ENCODE data around the gene DMD.

The DMD gene

DNA sequence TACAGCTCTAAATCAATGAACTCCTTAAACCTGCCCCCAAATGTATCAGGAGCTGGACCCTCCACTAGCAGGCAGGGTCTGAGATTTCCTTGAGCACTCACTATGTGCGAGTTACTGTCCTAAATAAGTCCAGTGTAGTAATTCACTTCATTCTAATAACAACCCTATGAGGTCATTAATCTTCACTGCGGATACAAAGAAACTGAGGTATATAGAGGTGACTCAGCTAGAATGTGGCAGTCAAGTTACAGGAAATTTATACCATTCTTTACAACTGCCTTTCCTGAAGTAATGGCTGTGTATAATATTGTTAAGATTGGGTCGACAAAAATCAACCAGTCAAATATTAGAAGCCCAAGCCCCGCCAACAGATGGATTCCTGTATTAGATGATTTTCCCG is 1665.6 kb downstream of the DMD start:
- TF ChIP-seq, protein P1, sequence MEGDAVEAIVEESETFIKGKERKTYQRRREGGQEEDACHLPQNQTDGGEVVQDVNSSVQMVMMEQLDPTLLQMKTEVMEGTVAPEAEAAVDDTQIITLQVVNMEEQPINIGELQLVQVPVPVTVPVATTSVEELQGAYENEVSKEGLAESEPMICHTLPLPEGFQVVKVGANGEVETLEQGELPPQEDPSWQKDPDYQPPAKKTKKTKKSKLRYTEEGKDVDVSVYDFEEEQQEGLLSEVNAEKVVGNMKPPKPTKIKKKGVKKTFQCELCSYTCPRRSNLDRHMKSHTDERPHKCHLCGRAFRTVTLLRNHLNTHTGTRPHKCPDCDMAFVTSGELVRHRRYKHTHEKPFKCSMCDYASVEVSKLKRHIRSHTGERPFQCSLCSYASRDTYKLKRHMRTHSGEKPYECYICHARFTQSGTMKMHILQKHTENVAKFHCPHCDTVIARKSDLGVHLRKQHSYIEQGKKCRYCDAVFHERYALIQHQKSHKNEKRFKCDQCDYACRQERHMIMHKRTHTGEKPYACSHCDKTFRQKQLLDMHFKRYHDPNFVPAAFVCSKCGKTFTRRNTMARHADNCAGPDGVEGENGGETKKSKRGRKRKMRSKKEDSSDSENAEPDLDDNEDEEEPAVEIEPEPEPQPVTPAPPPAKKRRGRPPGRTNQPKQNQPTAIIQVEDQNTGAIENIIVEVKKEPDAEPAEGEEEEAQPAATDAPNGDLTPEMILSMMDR (IDR thresholded peaks at IDR 0.05; ENCODE audit: borderline replicate concordance, insufficient read depth, low read depth, low read length) = no peak
- no peak overlapping the region for H3K4me3 ChIP-seq (ENCODE audit: low read depth, low read length)

- no peak overlapping the region for H3K4me3 ChIP-seq (ENCODE audit: low read depth, low read length)
- TF ChIP-seq, protein P1 (IDR thresholded peaks at IDR 0.05; ENCODE audit: borderline replicate concordance, insufficient read depth, low read depth, low read length) = no peak
These were observed 1666.2 kb downstream of the DMD start for GRCh38 chrX:31545191-31545590.

- TF ChIP-seq, protein P1 (IDR thresholded peaks at IDR 0.05; ENCODE audit: borderline replicate concordance, insufficient read depth, low read depth, low read length) = no peak
- no peak overlapping the region for H3K4me3 ChIP-seq (ENCODE audit: low read depth, low read length)
These were observed 1667.7 kb downstream of the DMD start for GRCh38 chrX:31543634-31544033.

- no peak overlapping the region for H3K4me3 ChIP-seq (ENCODE audit: low read depth, low read length)
- TF ChIP-seq, protein P1 (IDR thresholded peaks at IDR 0.05; ENCODE audit: borderline replicate concordance, insufficient read depth, low read depth, low read length) = no peak
These were observed 1668.8 kb downstream of the DMD start for GRCh38 chrX:31542566-31542965.

- TF ChIP-seq, protein P1 (IDR thresholded peaks at IDR 0.05; ENCODE audit: borderline replicate concordance, insufficient read depth, low read depth, low read length) = no peak
These were observed 1671.0 kb downstream of the DMD start for GRCh38 chrX:31540313-31540712.

GRCh38 chrX:31527455-31528126 is 1683.8 kb downstream of the DMD start:
- H3K4me3 ChIP-seq (ENCODE audit: low read depth, low read length) = no peak overlapping the region
- TF ChIP-seq, protein P1 (IDR thresholded peaks at IDR 0.05; ENCODE audit: borderline replicate concordance, insufficient read depth, low read depth, low read length) = no peak

More at GRCh38 chrX:31540313-31540712, 1671.0 kb downstream of the DMD start:
- H3K4me3 ChIP-seq (ENCODE audit: low read depth, low read length) = no peak overlapping the region

DNA sequence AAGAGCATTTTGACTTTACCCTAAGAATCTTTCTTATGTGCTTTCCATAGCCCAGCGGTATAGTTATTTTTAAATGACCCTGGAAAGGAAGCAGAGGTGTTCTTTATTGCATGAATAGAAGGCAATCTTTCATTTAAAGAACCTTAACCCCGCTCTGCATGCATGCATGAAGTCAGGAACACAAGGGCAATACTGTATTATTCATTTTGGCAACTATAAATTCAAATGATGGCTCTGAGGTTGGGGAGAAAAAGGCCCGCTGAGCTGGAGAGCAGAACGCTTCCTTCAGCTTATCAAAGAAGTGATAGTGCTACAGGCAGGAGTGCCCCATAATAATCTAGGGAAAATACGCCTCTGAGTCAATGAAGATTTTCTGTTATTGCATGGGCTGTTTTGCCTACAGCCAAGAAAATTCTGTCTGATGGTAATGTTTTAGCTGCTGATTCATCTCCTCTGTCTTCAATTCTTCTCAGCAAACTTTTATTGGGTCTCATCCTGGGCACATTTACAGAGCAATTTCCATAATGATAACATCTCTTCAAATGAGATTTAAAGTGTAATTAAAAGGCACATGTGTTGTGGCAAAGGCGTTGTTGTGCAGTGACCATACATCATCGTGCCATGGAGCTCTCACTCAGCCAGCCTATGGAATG is 1687.3 kb downstream of the DMD start:
- no peak overlapping the region for H3K4me3 ChIP-seq (ENCODE audit: low read depth, low read length)
- TF ChIP-seq, protein P1 (IDR thresholded peaks at IDR 0.05; ENCODE audit: borderline replicate concordance, insufficient read depth, low read depth, low read length) = no peak
